ENCODE results near the gene HGS.

DNA sequence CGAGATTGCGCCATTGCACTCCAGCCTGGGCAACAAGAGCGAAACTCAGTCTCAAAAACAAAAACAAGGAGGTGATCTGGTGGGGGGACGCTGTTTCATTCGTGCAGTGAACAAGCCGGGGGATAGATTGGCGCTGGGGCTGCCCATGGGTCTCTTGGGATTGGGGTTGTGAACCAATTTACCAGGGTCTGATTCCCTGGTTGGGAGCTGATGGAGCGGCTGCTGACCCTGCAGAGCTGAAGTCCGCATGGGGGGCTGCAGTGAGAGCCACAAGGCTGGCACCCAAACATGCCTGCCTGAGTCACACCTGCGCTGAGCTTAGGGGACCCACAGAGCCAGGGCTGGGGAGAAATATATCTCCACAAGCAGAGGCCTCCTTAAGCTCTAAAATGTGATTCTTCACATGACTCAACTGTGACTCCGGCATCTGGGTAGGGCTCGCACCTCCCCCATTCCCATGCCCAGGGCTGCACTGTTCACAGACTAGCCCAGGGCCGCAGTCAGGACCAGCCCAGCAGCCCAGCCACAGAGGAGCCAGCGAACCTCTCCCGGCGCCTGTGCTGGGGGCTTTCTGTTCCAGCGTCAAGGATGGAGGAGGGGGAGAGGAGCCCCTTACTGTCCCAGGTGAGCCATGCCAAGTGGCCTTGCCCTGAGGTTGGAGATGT, 41.9 kb upstream of the HGS start:
- TF ChIP-seq, protein P1, sequence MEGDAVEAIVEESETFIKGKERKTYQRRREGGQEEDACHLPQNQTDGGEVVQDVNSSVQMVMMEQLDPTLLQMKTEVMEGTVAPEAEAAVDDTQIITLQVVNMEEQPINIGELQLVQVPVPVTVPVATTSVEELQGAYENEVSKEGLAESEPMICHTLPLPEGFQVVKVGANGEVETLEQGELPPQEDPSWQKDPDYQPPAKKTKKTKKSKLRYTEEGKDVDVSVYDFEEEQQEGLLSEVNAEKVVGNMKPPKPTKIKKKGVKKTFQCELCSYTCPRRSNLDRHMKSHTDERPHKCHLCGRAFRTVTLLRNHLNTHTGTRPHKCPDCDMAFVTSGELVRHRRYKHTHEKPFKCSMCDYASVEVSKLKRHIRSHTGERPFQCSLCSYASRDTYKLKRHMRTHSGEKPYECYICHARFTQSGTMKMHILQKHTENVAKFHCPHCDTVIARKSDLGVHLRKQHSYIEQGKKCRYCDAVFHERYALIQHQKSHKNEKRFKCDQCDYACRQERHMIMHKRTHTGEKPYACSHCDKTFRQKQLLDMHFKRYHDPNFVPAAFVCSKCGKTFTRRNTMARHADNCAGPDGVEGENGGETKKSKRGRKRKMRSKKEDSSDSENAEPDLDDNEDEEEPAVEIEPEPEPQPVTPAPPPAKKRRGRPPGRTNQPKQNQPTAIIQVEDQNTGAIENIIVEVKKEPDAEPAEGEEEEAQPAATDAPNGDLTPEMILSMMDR (conservative IDR thresholded peaks at IDR 0.05; ENCODE audit: low read depth, low read length): no peak
- TF ChIP-seq EZH2 (IDR thresholded peaks at IDR 0.05; ENCODE audit: borderline replicate concordance, low read depth, low read length, poor library complexity, severe bottlenecking): no peak

All from A673 (cell line).